Ramos (cell line): Measurements from ENCODE around the gene NAA15.
"Not testable (repeated sequence)": the region's sequence is repeated elsewhere in the genome, so short reads cannot be mapped to it uniquely, and the experiment has no call there.

Source experiments
- in situ Hi-C: fragments of 300-500 bp; cut with MboI; formaldehyde crosslinking; loops from one replicate; pipeline ENCODE4 v1.14.3; 2022; ENCODE audit warnings: low sequenced_read_pairs; ENCODE audit not compliant: unreplicated experiment

Gene NAA15

GRCh38 chr4:139330283-139330682 is 29.0 kb downstream of the NAA15 start:
- in situ Hi-C loops: no loop called here

- in situ Hi-C loops: no loop called here
Observed at GRCh38 chr4:139331185-139331584, 29.9 kb downstream of the NAA15 start.

- in situ Hi-C loops: no loop called here
Observed at GRCh38 chr4:139333046-139333445, 31.7 kb downstream of the NAA15 start.

- in situ Hi-C loops: no loop called here
Observed at GRCh38 chr4:139337612-139338011, 36.3 kb downstream of the NAA15 start.

- in situ Hi-C loops: no loop called here
Observed at GRCh38 chr4:139361301-139361700, 60.0 kb downstream of the NAA15 start.

- in situ Hi-C loops: no loop called here
Observed at GRCh38 chr4:139367421-139368090, 66.3 kb downstream of the NAA15 start.

- in situ Hi-C loops: no loop called here
Observed at GRCh38 chr4:139368998-139369397, 67.7 kb downstream of the NAA15 start.

GRCh38 chr4:139374251-139374650 is 72.9 kb downstream of the NAA15 start:
- in situ Hi-C loops: no loop called here

GRCh38 chr4:139386421-139386820 is 85.1 kb downstream of the NAA15 start:
- in situ Hi-C loops: no loop called here

- in situ Hi-C loops: no loop called here
Observed at GRCh38 chr4:139389102-139389501, 87.8 kb downstream of the NAA15 start.

- in situ Hi-C loops: no loop called here
Observed at GRCh38 chr4:139389991-139390390, 88.7 kb downstream of the NAA15 start.

GRCh38 chr4:139391731-139392130 is 90.4 kb downstream of the NAA15 start:
- in situ Hi-C loops: no loop called here

- in situ Hi-C loops: no loop called here
Observed at GRCh38 chr4:139392797-139393196, 91.5 kb downstream of the NAA15 start.

- in situ Hi-C loops: no loop called here
Observed at GRCh38 chr4:139401368-139401767, 100.1 kb downstream of the NAA15 start.

GRCh38 chr4:139402436-139402835 is 101.1 kb downstream of the NAA15 start:
- in situ Hi-C loops: no loop called here

GRCh38 chr4:139403462-139403861 is 102.2 kb downstream of the NAA15 start:
- in situ Hi-C loops: no loop called here

- in situ Hi-C loops: no loop called here
Observed at GRCh38 chr4:139410312-139410711, 109.0 kb downstream of the NAA15 start.

GRCh38 chr4:139414671-139415210 is 113.4 kb downstream of the NAA15 start:
- in situ Hi-C loops: not testable (repeated sequence)

- in situ Hi-C loops: no loop called here
Observed at GRCh38 chr4:139416073-139416673, 114.9 kb downstream of the NAA15 start.

GRCh38 chr4:139419388-139419914 is 118.1 kb downstream of the NAA15 start:
- in situ Hi-C loops: no loop called here

GRCh38 chr4:139420652-139421051 is 119.3 kb downstream of the NAA15 start:
- in situ Hi-C loops: no loop called here

- in situ Hi-C loops: no loop called here
Observed at GRCh38 chr4:139436122-139436521, 134.8 kb downstream of the NAA15 start.
